Spleen (tissue), 11 donors: ENCODE results near the gene PHTF2. TPM values are rescaled to one million over a fixed set of nuclear protein-coding genes. Genes with fewer than 3 reads are reported as not detected.

ENCODE experiments used
- DNase-seq: peaks from one replicate; pipeline ENCODE4 v3.0.0-alpha.2; 2020
- H3K27ac ChIP-seq, 8 donors: fragments of 200-600 bp; sonication (generic) in 7 of 8; 1 replicate in 4 of 8; 2 replicates in 4 of 8; pipeline versions ENCODE4 v1.5.0 to v1.8.0; 2016 to 2021; ENCODE audit warnings: inconsistent platforms in 4 of 8, mild to moderate bottlenecking in 4 of 8, moderate library complexity in 1 of 8
- H3K27me3 ChIP-seq, 7 donors: fragments of 200-600 bp; sonication (generic) in 6 of 7; replicated peaks in 1 of 7; 1 replicate in 4 of 7; 2 replicates in 3 of 7; pipeline versions ENCODE4 v1.5.0 to v1.8.0; 2016 to 2021; ENCODE audit warnings: inconsistent platforms in 3 of 7, mild to moderate bottlenecking in 1 of 7
- H3K36me3 ChIP-seq, 6 donors: fragments of 200-600 bp; sonication (generic) in 5 of 6; 1 replicate in 4 of 6; 2 replicates in 2 of 6; pipeline versions ENCODE4 v1.5.0 to v1.8.0; 2016 to 2021; ENCODE audit warnings: inconsistent platforms in 2 of 6
- H3K4me1 ChIP-seq, 6 donors: fragments of 200-600 bp; sonication (generic) in 5 of 6; 1 replicate in 3 of 6; 2 replicates in 3 of 6; pipeline versions ENCODE4 v1.5.0 to v1.8.0; 2016 to 2021; ENCODE audit warnings: inconsistent platforms in 3 of 6
- H3K4me3 ChIP-seq, 8 donors: fragments of 200-600 bp; sonication (generic) in 7 of 8; 1 replicate in 4 of 8; 2 replicates in 4 of 8; pipeline versions ENCODE4 v1.5.0 to v1.8.0; 2016 to 2021; ENCODE audit warnings: inconsistent platforms in 4 of 8, mild to moderate bottlenecking in 4 of 8, moderate library complexity in 2 of 8
- H3K9me3 ChIP-seq, 8 donors: fragments of 200-600 bp; sonication (generic) in 7 of 8; 1 replicate in 4 of 8; 2 replicates in 4 of 8; pipeline versions ENCODE4 v1.5.0 to v1.8.0; 2016 to 2021; ENCODE audit warnings: inconsistent platforms in 4 of 8
- CTCF ChIP-seq, 11 experiments: fragments of 200-600 bp in 7 of 11; fragments of 450-650 bp in 4 of 11; sonication (generic) in 4 of 11; IDR thresholded peaks in 8 of 11; conservative IDR thresholded peaks in 3 of 11; 1 replicate in 7 of 11; 2 replicates in 4 of 11; pipeline versions ENCODE4 v1.4.0 to v1.8.0; 2016 to 2021; ENCODE audit warnings: antibody characterized with exemption in 11 of 11, inconsistent platforms in 4 of 11, mild to moderate bottlenecking in 1 of 11
- POLR2A ChIP-seq, 3 donors: fragments of 450-650 bp; IDR thresholded peaks; one replicate each; pipeline ENCODE4 v1.5.1; 2017; ENCODE audit warnings: antibody characterized with exemption in 3 of 3, mild to moderate bottlenecking in 1 of 3
- POLR2AphosphoS5 ChIP-seq, 3 donors: sonication (generic); formaldehyde crosslinking; IDR thresholded peaks; one replicate each; pipeline ENCODE4 v1.5.1; 2017; ENCODE audit warnings: antibody characterized with exemption in 3 of 3
- WGBS, 5 donors: extraction: QIAGEN DNeasy Blood & Tissue Kit in 3 of 5; methylation state at CpG; one replicate each; pipeline versions ENCODE4 v1.1.5 to v1.1.7; 2013 to 2018; 5-methylcytosine and 5-hydroxymethylcytosine counted together
- intact Hi-C: fragments of 100-400 bp; cut with DNase I; formaldehyde crosslinking; loops from one replicate; pipeline ENCODE4 v1.15.0; 2023; ENCODE audit warnings: low total_unique reads
- polyA plus RNA-seq, 3 donors: library from polyadenylated mRNA; stranded (reverse); fragments of 200-250 nt; gene quantifications; one replicate each; pipeline ENCODE4 v1.2.1, GENCODE V29; 2013
- total RNA-seq, 7 donors: library from RNA; depleted of rRNA in 3 of 7; stranded (reverse); fragments of >200 nt in 3 of 7; fragmentation: NEBNext Ultra II Directional in 4 of 7; extraction: Animal tissue kit (Norgen Biotek cat#: 25700) in 4 of 7; gene quantifications; one replicate each; pipeline versions ENCODE4 v1.1.0 to v1.2.1, GENCODE V29; 2016 to 2021
- donor health status: healthy with polysubstance abuse.
- donor health status: DM: no; HTN: no; CAD: no; lungs with moderate emphysema.
- donor health status: DM: no; HTN: no; CAD: no.
- donor health status: Bipolar disorder and iron deficiency.
- donor health status: healthy.
- donor health status: DM: no; HTN: no; CAD: no.
- donor health status: DM: yes; HTN: yes; CAD: no.

PHTF2 gene
- total and polyA plus RNA-seq, 10 donors: 13.3 to 47.7 (median 34.7) TPM

GRCh38 chr7:77878500-77878899, 79.9 kb downstream of the PHTF2 start:
- no peak for TF ChIP-seq POLR2A (IDR thresholded peaks at IDR 0.05)
- no peak for TF ChIP-seq CTCF (IDR thresholded peaks at IDR 0.05 in 8 of 11, conservative IDR thresholded peaks at IDR 0.05 in 3 of 11)
- TF ChIP-seq POLR2AphosphoS5 (IDR thresholded peaks at IDR 0.05): no peak
- Histone ChIP-seq H3K36me3 (peaks cover 0 to 5% (median 0%) of the 10 kb centered on the region in 6 donors), H3K4me3 (no peak overlapping the region), H3K27ac (no peak overlapping the region), H3K9me3 (no peaks in the 10 kb centered on the region), H3K4me1 (peaks cover 0 to 2% (median 0%) of the 10 kb centered on the region in 6 donors), H3K27me3 (no peaks in the 10 kb centered on the region)
- WGBS, 5 donors: 96 to 100% (median 100%) methylated on average over 1 of the region's 1 CpG
- DNase-seq: no peak
- intact Hi-C loops: no loop called here

- 69 to 83% (median 75%) methylated on average over 2 of the region's 2 CpGs for WGBS, 5 donors
- intact Hi-C loops: no loop called here
Measured at GRCh38 chr7:77879272-77879671, 80.7 kb downstream of the PHTF2 start.

GRCh38 chr7:77881871-77882270, 83.3 kb downstream of the PHTF2 start:
- no peak for DNase-seq
- Histone ChIP-seq H3K36me3 (no peaks in the 10 kb centered on the region), H3K4me3 (no peak overlapping the region), H3K4me1 (peaks cover 0 to 4% (median 0%) of the 10 kb centered on the region in 6 donors), H3K27me3 (no peaks in the 10 kb centered on the region), H3K9me3 (no peaks in the 10 kb centered on the region), H3K27ac (no peak overlapping the region)
- intact Hi-C loops: no loop called here
- 96 to 99% (median 97%) methylated on average over 2 of the region's 2 CpGs for WGBS, 5 donors
- TF ChIP-seq CTCF (IDR thresholded peaks at IDR 0.05 in 8 of 11, conservative IDR thresholded peaks at IDR 0.05 in 3 of 11) (no peak), POLR2AphosphoS5 (IDR thresholded peaks at IDR 0.05) (no peak), POLR2A (IDR thresholded peaks at IDR 0.05) (no peak)

More at GRCh38 chr7:77879272-77879671, 80.7 kb downstream of the PHTF2 start:
- no peak overlapping the region for H3K27ac ChIP-seq
- no peak for DNase-seq
- no peak for TF ChIP-seq POLR2A (IDR thresholded peaks at IDR 0.05)
- no peak for TF ChIP-seq POLR2AphosphoS5 (IDR thresholded peaks at IDR 0.05)
- no peak for TF ChIP-seq CTCF (IDR thresholded peaks at IDR 0.05 in 8 of 11, conservative IDR thresholded peaks at IDR 0.05 in 3 of 11)
- no peaks in the 10 kb centered on the region for H3K9me3 ChIP-seq
- no peak overlapping the region for H3K4me3 ChIP-seq
- H3K27me3 ChIP-seq: no peaks in the 10 kb centered on the region
- peaks cover 0 to 4% (median 0%) of the 10 kb centered on the region in 6 donors for H3K4me1 ChIP-seq
- peaks cover 0 to 5% (median 0%) of the 10 kb centered on the region in 6 donors for H3K36me3 ChIP-seq

- H3K4me3 ChIP-seq: no peak overlapping the region
- no peak for DNase-seq
- H3K36me3 ChIP-seq: no peaks in the 10 kb centered on the region
- intact Hi-C loops: no loop called here
- TF ChIP-seq POLR2AphosphoS5 (IDR thresholded peaks at IDR 0.05) (no peak), POLR2A (IDR thresholded peaks at IDR 0.05) (no peak)
- no peaks in the 10 kb centered on the region for H3K27me3 ChIP-seq
- no peak overlapping the region for H3K27ac ChIP-seq
- H3K9me3 ChIP-seq: no peaks in the 10 kb centered on the region
- 85 to 98% (median 94%) methylated on average over 4 of the region's 4 CpGs for WGBS, 5 donors
- H3K4me1 ChIP-seq: peaks cover 0 to 7% (median 0%) of the 10 kb centered on the region in 6 donors
Measured at GRCh38 chr7:77885155-77885554, 86.6 kb downstream of the PHTF2 start.

GRCh38 chr7:77887567-77887966, 89.0 kb downstream of the PHTF2 start:
- peaks cover 0 to 7% (median 0%) of the 10 kb centered on the region in 6 donors for H3K4me1 ChIP-seq
- 75 to 85% (median 81%) methylated on average over 1 of the region's 1 CpG for WGBS, 5 donors
- no peaks in the 10 kb centered on the region for H3K27me3 ChIP-seq
- intact Hi-C loops: no loop called here
- H3K4me3 ChIP-seq: no peak overlapping the region
- H3K27ac ChIP-seq: no peak overlapping the region
- no peak for DNase-seq
- TF ChIP-seq POLR2A (IDR thresholded peaks at IDR 0.05) (no peak), CTCF (IDR thresholded peaks at IDR 0.05 in 8 of 11, conservative IDR thresholded peaks at IDR 0.05 in 3 of 11) (no peak), POLR2AphosphoS5 (IDR thresholded peaks at IDR 0.05) (no peak)
- no peaks in the 10 kb centered on the region for H3K9me3 ChIP-seq
- H3K36me3 ChIP-seq: no peaks in the 10 kb centered on the region
